ENCODE results near the gene C1orf216. TPM values are rescaled to one million over a fixed set of nuclear protein-coding genes. Genes with fewer than 3 reads are reported as not detected.

Gene C1orf216
- total RNA-seq, result 10 to 100 TPM; 23.6 to 35.4 (median 25.2) TPM

GRCh38 chr1:35718492-35719336, at the start of gene C1orf216:
C1orf216 (minus strand) TSS chr1:35718884; CDS start chr1:35716321, 2,563 bp downstream.
- Histone ChIP-seq H3K4me3 (peak within 1 kb of the TSS; percentile 82 to 92), H3K36me3 (peaks cover 0 to 14% of the 10 kb centered on the region in 2 donors), H3K9me3 (no peaks in the 10 kb centered on the region), H3K4me1 (peaks cover 2 to 50% (median 27%) of the 10 kb centered on the region in 3 donors), H3K27me3 (no peaks in the 10 kb centered on the region), H3K27ac (peak within 1 kb of the TSS; percentile 55 to 94 (median 91))
- WGBS, 2 donors (ENCODE audit: low coverage in 1 of 2), result 0 to 1% methylated on average over 12 to 23 of the region's 76 CpGs
- TF ChIP-seq POLR2AphosphoS5 (IDR thresholded peaks at IDR 0.05) (peak; percentile 34), EP300 (IDR thresholded peaks at IDR 0.05) (no peak), CTCF (IDR thresholded peaks at IDR 0.05) (peak in 1 of 4 experiments; percentile 9), POLR2A (IDR thresholded peaks at IDR 0.05) (peak; percentile 55)
- ATAC-seq, result peak; percentile 89

GRCh38 chr1:35764283-35764682, 45.6 kb upstream of the C1orf216 start:
- peaks cover 0 to 11% (median 4%) of the 10 kb centered on the region in 3 donors for H3K4me1 ChIP-seq
- no peaks in the 10 kb centered on the region for H3K9me3 ChIP-seq
- no peak overlapping the region for H3K4me3 ChIP-seq
- no peak overlapping the region for H3K27ac ChIP-seq
- H3K36me3 ChIP-seq, result no peaks in the 10 kb centered on the region
- 89 to 93% methylated on average over 2 to 3 of the region's 3 CpGs for whole genome bisulfite sequencing, 2 donors (ENCODE audit: low coverage in 1 of 2)
- TF ChIP-seq POLR2AphosphoS5 (IDR thresholded peaks at IDR 0.05) (no peak), EP300 (IDR thresholded peaks at IDR 0.05) (no peak), POLR2A (IDR thresholded peaks at IDR 0.05) (no peak), CTCF (IDR thresholded peaks at IDR 0.05) (no peak)
- no peak for ATAC-seq
- H3K27me3 ChIP-seq, result peaks cover 5% of the 10 kb centered on the region

GRCh38 chr1:35763201-35763600, 44.5 kb upstream of the C1orf216 start:
- Histone ChIP-seq H3K9me3 (no peaks in the 10 kb centered on the region), H3K36me3 (no peaks in the 10 kb centered on the region), H3K27me3 (peaks cover 5% of the 10 kb centered on the region), H3K4me3 (no peak overlapping the region), H3K4me1 (no peaks in the 10 kb centered on the region), H3K27ac (no peak overlapping the region)
- no peak for TF ChIP-seq CTCF (IDR thresholded peaks at IDR 0.05)
- TF ChIP-seq POLR2A (IDR thresholded peaks at IDR 0.05), result no peak
- TF ChIP-seq POLR2AphosphoS5 (IDR thresholded peaks at IDR 0.05), result no peak
- no peak for TF ChIP-seq EP300 (IDR thresholded peaks at IDR 0.05)
- no peak for ATAC-seq

GRCh38 chr1:35762141-35762540, 43.5 kb upstream of the C1orf216 start:
- no peak for ATAC-seq
- 70 to 74% methylated on average over 2 of the region's 2 CpGs for WGBS, 2 donors (ENCODE audit: low coverage in 1 of 2)
- Histone ChIP-seq H3K4me3 (no peak overlapping the region), H3K27ac (no peak overlapping the region), H3K36me3 (no peaks in the 10 kb centered on the region), H3K9me3 (no peaks in the 10 kb centered on the region), H3K4me1 (no peaks in the 10 kb centered on the region), H3K27me3 (peaks cover 5% of the 10 kb centered on the region)
- TF ChIP-seq POLR2A (IDR thresholded peaks at IDR 0.05) (no peak), CTCF (IDR thresholded peaks at IDR 0.05) (no peak), EP300 (IDR thresholded peaks at IDR 0.05) (no peak), POLR2AphosphoS5 (IDR thresholded peaks at IDR 0.05) (no peak)

GRCh38 chr1:35756064-35756463, 37.4 kb upstream of the C1orf216 start:
- no peak for ATAC-seq
- Histone ChIP-seq H3K36me3 (no peaks in the 10 kb centered on the region), H3K4me3 (no peak overlapping the region), H3K27ac (no peak overlapping the region), H3K9me3 (no peaks in the 10 kb centered on the region), H3K27me3 (peaks cover 5% of the 10 kb centered on the region), H3K4me1 (no peaks in the 10 kb centered on the region)
- TF ChIP-seq CTCF (IDR thresholded peaks at IDR 0.05), result no peak
- TF ChIP-seq EP300 (IDR thresholded peaks at IDR 0.05), result no peak
- no peak for TF ChIP-seq POLR2AphosphoS5 (IDR thresholded peaks at IDR 0.05)
- no peak for TF ChIP-seq POLR2A (IDR thresholded peaks at IDR 0.05)
- WGBS, 2 donors (ENCODE audit: low coverage in 1 of 2), result 100% methylated on average over 1 of the region's 1 CpG
